GM12874 (cell line): ENCODE measurements around the gene FYTTD1.

Source experiments
- TF ChIP-seq, protein P1 (sequence below): IDR thresholded peaks from 2 replicates; pipeline ENCODE4 v1.5.1; 2011; ENCODE audit warnings: low read depth, mild to moderate bottlenecking, control low read depth, low read length, moderate library complexity; ENCODE audit not compliant: insufficient read depth

The FYTTD1 gene

GRCh38 chr3:197796087-197796486 lies 46.4 kb downstream of the FYTTD1 start:
- TF ChIP-seq, protein P1, sequence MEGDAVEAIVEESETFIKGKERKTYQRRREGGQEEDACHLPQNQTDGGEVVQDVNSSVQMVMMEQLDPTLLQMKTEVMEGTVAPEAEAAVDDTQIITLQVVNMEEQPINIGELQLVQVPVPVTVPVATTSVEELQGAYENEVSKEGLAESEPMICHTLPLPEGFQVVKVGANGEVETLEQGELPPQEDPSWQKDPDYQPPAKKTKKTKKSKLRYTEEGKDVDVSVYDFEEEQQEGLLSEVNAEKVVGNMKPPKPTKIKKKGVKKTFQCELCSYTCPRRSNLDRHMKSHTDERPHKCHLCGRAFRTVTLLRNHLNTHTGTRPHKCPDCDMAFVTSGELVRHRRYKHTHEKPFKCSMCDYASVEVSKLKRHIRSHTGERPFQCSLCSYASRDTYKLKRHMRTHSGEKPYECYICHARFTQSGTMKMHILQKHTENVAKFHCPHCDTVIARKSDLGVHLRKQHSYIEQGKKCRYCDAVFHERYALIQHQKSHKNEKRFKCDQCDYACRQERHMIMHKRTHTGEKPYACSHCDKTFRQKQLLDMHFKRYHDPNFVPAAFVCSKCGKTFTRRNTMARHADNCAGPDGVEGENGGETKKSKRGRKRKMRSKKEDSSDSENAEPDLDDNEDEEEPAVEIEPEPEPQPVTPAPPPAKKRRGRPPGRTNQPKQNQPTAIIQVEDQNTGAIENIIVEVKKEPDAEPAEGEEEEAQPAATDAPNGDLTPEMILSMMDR = no peak

- TF ChIP-seq, protein P1 = no peak
These were observed 49.2 kb downstream of the FYTTD1 start for GRCh38 chr3:197798863-197799262.

DNA sequence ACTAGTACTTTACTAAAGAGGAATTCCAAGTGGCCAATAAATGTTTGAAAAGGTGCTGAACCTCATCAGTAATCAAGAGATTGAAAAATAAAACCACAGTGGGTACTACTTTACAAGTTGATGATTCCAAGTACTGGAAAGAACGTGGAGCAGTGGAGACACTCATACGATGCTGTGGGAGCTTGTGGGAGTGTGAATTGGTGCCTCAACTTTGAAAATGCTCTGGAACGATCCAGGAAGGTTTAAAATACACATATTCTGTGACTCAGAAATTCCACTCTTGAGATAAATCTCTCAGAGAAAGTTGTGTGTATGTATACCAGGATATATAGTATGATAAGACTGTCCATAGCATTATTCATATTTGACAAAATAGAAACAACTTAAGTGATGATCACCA lies 50.7 kb downstream of the FYTTD1 start:
- TF ChIP-seq, protein P1 = no peak

DNA sequence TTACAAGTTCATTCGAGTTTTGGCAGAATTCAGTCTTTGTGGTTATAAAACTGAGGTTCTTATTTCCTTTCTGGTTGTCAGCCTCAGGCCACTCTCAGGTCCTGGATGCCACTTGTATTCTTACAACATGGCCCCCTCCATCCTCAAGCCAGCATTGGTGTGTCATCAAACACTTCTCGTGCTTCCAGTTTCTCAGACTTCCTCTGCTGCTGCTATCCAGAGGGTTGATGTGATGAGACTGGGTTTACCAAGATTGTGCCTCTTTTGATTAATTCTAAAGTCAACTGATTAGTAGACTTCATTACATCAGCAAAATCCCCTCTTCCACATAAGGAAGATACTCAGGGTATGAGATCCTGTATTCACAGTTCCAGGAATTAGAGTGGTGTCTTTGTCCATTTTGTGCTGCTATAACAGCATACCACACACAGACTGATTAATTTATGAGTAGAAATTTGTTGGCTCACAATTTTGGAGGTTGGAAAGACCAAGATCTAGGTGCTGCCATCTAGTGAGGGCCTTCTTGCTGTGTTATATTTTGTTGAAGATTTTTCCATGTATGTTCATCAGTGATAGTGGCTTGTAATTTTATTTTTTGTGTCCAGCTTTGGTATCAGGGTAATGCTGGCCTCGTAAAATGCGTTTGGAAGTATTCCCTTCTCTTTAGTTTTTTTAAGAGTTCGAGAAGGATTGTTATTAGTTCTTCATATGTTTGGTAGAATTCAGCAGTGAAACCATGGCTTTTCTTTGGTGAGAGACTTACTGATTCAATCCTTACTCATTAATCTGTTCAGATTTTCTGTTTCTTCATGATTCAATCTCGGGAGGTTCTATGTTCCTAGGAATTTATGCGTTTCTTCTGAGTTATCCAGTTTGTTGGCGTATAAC lies 52.5 kb downstream of the FYTTD1 start:
- TF ChIP-seq, protein P1 = peak; percentile 44

DNA sequence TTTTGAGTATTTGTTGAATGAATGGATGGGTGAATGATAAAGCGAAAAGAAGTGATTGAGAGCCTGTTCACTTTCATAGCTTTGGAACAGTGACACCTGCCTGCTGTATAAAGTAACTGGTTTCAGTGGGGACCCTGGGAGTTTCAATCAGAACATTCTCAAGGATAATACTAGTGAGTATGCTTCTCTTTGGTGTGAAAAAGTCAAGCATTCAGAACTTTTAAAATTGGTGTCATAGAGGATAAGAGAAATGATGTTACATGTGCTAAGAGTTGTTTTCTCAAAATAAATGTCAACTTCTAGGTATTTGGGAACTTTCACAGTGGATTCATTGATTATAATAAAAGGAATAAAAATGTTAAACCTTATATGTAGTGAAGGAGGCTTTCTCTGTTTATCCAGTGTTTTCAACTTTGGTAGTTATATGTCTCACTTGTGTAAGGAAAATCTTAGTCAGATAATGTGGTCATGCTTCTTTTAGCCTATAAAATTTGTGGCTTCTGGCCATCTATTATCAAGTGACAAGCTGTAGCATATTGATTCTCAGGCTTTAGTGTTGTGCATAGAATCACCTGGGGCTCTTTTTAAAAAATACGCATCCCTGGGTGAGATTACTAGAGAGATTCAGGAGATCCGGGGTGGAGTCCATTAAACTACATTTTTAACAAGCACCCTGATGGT lies 53.2 kb downstream of the FYTTD1 start:
- TF ChIP-seq, protein P1 = no peak

GRCh38 chr3:197804511-197804910 lies 54.8 kb downstream of the FYTTD1 start:
- TF ChIP-seq, protein P1 = no peak

GRCh38 chr3:197807969-197808587 lies 58.4 kb downstream of the FYTTD1 start:
- TF ChIP-seq, protein P1 = no peak
